NCI-H1105 (cell line): ENCODE measurements around the gene HMCN1.

ENCODE experiments used
- DNase-seq: peaks from one replicate; lab custom pipeline; 2025; lab: John Stamatoyannopoulos, UW

HMCN1 gene

DNA sequence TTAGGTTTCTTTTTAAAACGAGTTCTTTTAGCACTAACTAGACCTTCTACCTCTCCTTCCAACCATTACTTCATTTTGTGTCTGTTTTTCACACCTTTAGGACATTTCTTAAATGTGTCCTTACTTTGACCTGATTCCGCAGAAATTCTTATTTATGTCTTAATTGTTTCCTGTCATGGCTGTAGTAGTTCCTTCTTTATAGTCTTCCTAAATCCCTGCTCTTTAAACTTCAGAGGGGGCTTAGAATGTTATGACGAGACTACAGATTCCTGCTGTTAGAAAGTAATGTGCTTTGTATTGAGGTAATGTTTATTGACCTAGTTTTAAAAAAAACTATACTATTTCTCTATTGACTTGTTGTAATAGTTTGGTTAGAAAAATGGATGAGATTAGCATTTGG, 70.4 kb downstream of the HMCN1 start:
- no peak for DNase-seq

DNA sequence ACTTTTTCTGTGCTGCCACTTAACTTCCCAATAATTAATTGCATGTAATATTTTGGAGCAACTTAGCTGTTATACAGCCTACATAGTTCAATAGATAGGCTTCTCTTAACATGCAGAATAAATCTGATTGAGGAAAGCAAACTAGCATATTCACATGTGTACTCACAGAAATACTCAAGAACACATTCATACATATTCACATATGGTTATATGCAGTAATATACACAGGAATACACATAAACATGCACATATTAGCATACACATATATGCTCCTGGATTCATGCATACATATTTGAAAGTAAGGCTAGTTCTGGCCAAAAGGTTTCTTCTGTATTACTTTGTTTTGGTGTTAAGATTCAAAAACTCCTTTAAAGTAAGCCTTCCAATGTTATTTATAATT, 73.1 kb downstream of the HMCN1 start:
- DNase-seq = no peak

DNA sequence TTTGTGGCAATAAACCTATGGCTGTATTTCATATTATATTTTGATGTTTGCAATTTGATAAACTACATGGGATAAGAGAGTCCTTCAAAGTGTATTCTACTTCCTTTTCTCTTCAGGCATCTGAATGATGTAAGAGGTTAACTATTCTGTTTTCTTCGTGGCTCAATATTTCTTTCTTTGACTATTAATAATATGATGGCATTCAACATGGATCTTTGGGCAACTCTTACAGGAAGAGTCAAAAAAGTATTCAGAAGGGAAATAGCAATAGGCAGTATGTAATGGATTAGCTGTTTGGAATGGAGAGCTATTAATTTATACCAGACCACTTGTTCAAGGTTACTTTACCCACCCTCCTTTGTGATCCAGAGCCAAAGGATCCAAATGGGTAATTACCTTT, 74.4 kb downstream of the HMCN1 start:
- DNase-seq = no peak

DNA sequence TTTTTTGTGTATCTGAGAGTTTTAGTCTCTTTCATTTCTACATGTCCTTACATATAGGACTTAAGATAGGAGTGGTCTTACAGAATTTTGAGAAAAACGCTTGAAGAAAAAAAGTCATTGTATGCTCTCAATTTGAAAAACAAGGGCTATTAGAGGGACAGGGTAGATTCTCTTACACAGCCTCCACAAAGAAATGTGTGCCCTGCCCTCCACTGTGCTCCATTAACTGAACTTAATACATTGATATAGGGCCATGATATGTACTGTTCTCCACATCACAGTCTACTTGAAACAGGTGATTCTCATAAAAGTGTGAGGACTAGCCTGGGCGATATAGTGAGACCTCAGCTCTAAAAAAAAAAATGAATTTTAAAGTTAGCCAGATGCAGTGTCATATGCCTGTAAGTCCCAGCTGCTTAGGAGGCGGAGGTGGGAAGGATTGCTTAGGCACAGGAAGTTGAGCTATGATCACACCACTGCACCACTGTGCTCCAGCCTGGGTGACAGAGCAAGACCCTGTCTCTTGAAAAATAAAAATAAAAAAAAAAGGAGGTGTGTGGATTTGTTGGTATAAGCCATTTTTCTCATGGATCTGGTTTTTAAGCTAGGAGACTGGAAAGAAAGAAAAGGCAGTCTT, 77.0 kb downstream of the HMCN1 start:
- DNase-seq = no peak

DNA sequence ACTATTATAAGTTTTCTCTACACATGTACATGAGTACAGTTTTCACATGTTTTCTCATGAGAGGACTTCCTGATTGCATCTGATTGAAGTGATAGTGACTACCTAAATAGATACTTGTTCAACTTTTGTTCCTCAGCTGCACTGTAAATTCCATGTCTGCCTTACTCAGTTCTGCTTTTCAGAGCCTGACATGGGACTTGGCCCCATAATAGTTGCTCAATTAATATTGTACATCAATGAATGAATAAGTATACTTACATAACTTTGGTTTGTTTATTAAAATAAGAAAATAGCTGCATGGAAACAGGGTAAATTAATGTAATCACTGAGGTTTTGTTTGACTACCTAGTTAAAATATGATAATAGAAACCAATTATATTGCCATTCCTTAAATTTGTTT, 78.7 kb downstream of the HMCN1 start:
- DNase-seq = no peak

DNA sequence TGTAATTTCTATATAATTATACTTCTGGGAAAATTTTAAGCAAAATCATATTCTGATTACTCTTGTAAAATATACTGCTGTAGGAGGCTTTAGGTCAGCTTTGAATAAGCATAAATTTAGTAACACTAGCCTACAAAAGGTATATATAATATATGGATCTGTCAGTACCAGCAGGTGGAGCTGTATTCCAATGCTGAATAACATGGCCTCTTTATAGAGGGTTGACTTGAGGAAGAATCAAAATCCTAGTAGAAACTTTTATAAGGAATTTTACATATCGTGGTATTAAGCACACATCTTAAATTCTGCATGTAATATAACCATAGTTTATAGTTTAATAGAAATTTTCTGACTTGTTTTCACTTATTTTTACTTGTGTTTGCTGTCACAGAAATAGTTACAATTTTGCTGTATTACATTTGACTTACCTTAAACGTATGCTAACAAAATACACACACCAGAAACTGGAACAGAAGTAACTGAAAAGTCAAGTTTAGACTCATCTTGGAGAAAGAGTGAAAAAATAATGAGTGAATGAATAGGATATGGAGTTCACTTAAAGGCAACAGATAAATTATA, 79.3 kb downstream of the HMCN1 start:
- DNase-seq = peak; percentile 20

DNA sequence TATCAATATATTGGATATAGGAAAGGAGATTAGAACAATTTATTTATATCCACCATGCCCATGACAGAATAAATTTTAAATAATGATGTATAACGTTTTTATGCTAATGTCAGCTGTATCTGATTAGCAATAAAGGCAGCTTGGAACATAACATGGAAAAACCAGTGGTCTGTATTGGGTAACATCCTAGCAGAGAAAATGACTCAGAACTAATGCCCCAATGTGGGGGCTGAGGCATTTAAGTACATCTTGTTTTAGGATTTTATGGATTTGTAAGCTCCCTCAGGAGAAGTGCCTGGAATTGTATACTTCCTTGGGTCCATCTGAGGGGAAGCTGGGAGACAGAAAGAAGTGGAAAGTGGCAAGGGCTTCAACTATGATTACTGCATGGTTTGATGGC, 82.3 kb downstream of the HMCN1 start:
- no peak for DNase-seq

DNA sequence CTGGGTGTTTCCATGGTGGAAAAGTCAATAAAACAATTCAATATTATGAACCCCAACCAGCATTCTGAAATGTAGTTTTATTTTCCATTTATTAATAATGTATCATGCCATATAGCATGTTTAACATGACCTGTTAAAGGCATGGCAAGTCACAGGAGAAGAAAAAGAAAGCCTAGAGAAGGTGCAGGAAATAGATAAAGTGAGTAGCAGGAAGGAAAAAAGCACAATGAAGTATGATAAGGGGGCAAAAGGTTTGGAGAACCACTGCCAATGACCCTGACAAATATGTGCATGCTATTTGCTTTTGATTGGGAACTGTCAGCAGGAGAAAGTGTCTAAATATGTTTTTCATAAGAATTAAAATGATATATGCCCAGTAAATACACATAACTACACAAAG, 85.6 kb downstream of the HMCN1 start:
- no peak for DNase-seq

DNA sequence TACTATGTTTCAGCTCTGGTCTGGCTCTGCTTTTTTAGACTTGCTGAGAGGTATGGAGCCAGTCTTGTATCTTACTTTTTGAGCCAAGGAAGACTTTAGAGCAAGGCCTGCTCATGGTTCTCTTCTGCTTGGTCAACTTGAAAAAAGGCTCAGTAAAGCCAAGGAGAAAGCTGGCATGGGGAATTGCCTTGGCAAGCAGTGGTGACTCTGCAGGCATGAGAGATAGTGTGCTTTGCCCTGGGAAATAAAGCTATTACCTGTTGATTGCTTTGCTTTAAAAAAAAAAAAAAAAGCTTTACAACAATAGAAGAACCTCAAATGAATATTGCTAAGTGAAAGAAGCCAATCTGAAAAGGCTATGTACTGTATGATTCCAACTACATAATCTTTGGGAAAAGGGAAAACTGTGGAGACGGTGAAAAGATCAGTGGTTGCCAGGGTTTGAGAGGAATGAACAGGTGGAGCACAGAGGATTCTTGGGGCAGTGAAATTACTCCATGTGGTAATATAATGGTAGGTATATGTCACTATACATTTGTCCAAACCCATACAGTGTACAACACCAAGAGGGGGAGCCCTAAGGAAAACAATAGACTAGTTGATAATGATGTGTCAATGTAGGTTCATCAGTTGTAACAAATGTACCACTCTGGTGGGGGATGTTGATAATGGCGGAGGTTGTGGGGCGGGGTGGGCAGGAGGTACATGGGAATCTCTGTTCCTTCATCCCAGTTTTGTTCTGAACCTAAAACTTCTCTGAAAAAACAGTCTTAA, 87.6 kb downstream of the HMCN1 start:
- no peak for DNase-seq

DNA sequence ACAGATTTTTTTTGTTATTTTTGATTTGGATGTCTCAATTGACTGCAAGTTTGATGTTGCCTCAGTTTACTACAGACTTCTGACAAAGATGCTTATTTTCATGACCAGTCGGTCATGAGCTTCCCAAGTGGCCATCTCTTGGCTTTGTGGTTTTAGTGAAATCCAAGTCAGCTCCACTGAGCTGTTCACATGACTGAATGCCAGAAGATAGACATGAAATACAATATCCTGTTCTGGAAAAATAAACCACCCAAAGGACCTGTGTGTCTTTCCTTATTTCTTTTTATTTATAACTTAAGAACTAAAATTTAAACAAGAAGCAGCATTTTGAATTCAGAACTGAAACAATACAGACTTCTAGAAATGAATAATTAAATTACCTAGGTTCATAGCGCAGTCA, 89.3 kb downstream of the HMCN1 start:
- DNase-seq = no peak

DNA sequence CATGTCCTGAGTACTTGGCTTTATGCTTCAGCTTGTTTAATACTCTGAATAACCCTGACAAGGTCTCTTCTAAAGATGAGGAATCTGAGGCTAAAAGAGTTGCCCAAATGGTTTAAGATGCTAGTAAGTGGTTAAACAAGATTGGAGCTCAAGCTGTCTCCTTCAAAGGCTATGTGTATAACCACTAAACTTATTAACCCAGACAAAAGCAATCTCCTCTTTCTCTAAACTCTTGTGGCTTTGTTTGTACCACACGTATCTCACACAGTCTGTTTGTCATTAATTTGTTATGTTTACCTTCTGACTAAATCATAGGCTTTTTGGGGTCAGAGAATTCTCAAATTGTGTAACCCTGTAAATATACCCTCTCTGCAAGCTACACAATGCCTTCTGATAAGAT, 89.9 kb downstream of the HMCN1 start:
- no peak for DNase-seq

DNA sequence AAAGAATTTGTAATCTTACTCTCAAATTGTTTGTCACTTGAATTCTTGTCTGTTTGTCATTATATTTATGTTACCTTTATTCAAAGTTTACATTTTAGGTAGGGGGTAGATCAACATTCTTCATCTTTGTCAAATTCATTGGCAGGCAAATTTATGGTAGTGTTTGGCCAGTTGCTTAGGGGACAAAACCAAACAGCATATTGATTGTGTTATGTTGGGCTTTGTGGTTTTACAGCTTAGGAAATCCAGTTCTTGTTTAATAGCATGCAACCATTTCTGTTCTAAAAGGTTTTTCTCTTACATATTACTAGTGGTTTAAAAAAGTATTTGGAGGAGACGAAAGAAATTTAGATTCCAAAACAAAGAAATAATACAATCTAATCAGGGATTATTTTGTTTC, 91.4 kb downstream of the HMCN1 start:
- DNase-seq = no peak

DNA sequence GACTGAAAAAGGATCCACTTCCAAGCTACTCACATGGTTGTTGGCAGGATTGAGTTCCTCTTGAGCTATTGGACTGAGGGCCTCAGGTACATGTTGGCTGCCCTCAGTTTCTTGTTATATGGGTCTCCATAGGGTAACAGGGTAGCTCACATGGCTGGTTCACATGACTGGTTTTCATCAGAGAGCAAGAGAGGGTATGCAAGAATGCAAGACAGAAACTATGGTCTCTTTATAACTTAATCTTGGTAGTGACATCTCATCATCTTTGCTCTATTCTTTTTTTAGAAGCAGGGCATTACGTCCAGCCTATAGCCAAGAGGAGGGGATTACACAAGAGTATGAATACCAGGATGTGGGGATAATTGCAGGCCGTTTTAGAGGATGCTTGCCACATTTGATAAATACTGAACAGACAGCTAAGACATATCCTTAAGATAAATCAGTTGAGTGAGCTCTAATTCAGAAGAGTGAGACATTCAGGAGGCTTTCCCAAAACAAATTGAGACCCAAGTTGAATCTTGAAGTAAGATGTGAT, 100.2 kb downstream of the HMCN1 start:
- no peak for DNase-seq

DNA sequence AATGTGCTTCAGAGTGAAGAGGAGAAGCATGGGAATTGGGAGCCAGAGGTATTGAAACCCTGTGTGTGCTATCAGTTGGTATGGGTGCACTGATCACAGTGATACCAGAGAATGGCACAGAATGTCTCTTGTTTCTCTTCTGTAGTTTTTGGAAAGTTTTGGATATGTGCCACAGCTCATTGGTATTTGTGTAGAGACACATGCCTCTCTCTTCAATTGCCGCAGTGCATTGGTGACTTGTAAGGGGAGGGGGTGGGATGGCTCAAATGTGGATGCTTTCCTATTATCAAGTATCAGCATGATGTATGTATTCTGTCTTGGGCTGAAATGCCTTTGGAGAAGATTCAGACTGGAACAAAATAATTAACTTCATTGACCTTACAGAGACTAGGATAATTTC, 101.0 kb downstream of the HMCN1 start:
- no peak for DNase-seq

DNA sequence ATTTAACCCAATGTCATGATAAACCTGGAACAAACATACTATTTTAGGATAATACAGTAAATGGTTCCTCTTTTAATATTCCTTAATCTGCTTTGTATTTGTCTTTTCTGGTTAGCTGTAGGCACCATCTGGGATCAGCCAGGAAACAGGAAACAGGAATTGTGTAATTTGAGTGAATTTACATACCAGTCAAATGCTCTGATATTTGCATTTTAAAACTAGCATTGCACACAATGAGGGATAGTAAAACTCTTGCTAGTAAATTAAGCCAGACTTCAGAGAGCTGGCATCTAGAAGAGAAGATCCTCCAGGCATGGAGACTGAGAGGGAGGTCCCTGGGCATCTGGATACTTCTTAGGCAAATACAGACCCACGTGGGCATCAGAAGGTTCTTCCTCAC, 103.5 kb downstream of the HMCN1 start:
- DNase-seq = no peak

DNA sequence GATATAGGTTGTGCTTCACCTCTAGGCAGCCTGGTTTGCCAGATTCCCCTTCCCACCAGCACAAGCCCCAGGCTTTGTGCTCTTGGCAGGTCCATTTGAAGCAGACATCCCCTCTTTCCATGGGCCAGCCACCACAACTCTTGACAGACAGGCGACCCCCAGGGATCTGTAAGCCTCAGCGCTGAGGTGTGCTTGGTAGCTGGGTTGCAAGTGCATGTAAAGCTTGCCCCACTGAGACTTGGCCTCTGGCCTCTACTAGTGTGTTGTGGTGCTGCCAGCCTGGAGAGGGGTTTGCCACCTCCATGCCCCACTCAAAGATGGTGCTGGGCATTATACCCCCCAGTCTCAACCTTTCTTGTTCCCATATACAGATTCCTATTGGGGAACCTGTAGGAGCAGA, 103.9 kb downstream of the HMCN1 start:
- DNase-seq = no peak

DNA sequence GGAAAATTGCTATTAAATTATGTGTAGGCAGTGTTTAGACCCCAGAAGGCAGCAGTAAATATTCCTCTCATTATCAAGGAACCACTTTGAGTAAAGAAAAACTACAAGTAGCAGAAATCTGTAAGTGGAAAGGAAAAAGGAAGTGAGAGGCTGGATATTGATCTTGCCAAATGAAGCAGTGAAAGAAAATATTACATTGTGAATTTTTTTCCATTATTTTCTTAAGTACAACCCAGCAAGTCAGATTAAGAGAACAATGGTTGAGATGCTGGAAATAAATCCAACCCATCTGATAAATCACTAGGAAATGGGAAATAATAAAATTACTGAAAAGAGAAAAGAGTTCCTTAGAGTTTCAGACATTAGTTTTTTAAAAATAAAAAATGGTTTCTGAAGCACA, 106.7 kb downstream of the HMCN1 start:
- DNase-seq = no peak

DNA sequence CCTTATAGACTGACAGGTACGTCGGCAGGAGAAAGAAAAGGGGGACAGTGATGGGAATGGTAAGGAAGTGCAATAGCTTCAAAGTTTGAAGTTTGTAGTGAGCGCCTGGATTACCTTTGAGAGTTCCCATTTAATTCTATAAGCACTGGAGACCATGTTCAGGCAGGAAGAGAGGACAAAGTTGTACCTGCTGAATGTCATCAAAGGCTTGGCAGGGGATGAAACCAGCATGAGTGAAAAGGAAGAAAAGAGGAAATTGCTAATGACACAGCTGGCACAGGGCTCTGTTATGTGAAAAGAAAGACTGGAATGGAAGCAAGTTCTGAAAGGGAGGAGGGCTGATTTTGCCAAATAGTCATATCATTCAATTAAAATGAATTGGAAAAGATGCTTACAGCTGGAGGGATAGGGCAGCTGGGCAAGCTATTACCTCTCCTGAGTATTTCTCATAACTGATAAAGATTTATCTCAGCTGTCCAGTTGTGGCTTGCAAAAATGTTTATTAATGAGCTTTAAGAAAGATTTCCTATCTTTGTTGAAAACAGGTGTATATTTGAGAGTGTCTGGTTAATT, 109.2 kb downstream of the HMCN1 start:
- peak; percentile 41 for DNase-seq

DNA sequence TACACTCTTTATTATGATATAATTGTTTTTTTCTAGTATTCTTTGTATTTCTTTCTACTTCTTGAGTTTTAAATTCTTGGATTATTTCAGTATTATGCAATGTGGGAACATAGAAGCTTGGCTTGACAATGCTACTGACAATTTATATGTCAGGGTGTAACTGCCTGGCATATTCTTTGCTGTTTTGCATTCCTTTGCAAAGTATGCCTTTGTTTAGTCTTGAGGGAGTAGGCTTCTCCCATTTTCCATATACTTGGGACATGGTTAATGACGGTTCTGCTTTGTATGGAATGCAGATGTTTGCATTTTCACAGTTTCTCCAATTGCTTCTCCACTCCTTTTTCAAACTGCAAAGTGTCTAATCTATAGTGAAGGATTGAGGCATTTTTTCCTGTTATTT, 109.8 kb downstream of the HMCN1 start:
- no peak for DNase-seq

DNA sequence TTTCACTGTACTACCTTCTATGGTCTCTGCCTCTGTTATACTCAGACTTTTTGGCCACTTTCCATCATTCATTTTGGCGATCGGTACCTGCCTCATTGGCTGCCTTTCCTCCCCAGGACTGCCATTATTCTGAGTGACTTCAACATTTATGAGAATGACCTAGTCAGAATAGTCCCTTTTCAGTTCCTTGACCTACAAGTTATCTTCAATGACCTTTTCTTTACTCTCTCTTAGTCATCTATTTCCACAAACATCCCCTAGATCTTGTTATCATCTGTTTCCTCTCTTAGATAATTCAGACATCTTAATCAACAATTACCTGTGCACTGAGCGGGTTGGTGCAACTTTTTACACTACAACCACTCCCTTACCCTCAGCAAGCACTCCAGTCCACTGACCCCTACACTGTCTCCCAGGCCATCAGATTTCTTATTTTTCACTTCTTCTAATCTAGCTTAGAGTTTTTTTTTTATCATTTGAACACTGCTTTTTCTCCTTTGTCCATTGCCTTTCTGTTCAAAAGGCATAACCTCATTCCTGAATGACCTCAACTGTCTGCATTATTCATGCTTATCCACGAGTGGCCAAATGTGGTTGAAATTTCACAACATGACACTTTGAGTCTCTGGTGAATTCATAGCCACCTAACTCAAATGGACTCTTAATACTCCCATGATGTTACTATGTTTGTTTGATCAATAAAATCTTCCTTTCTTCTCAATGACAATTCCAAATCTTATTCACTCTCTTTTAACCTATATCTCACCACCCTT, 112.7 kb downstream of the HMCN1 start:
- no peak for DNase-seq

DNA sequence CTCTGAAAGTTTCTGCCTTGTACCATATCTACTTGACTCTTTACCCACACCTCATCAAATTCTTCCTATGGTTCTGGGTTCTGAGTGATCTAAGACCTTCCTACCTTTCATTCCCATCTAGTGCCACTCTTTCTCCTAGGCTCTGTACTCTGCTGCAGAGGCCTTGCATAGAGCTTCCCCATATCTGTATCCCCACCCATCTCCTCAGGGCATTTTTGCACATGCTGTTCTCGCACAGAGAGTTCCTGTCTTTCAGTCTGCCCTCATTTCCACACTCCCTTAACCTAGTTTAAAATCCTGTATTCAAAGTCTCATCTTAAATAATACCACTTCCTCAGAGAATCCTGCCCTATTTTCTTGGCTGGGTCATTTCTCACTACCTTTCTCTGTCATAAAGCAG, 114.8 kb downstream of the HMCN1 start:
- DNase-seq = no peak

DNA sequence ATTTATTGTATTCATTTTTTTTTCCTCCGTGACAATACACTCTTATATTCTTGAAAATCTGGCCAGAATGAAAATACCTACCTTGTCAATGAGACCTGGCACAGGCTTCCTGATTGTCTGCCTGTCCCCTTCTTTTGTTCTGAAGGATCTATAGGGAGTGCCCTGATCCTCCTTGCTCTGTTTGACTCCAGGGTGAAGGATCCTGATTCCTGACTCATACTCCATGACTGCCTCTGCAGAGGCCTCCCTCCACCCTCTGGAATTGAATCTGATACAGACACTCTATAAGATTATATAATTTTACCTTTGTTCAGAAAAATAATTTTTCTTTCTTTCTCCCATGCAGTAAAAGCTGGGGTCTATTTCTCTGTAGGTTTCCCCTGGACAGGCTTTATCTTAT, 116.2 kb downstream of the HMCN1 start:
- no peak for DNase-seq
